ENCODE data around the gene TANGO2.
A peak's percentile ranks its signal among the peaks of the same experiment; 100 is the strongest.

The TANGO2 gene

GRCh38 chr22:19991395-19991644 is 29.6 kb upstream of the TANGO2 start:
- no peak overlapping the region for H4K12ac ChIP-seq (ENCODE audit: low read depth, low read length)
- no peak overlapping the region for H2BK5ac ChIP-seq (ENCODE audit: low read depth, low read length, poor library complexity)
- no peak overlapping the region for H2AK5ac ChIP-seq (ENCODE audit: low read length)
- H3K23ac ChIP-seq (ENCODE audit: low read length) = no peak overlapping the region
- H3K18ac ChIP-seq (ENCODE audit: low read length) = no peak overlapping the region
- H3K4me2 ChIP-seq (ENCODE audit: low read length) = no peak overlapping the region
- H3K36me3 ChIP-seq (ENCODE audit: control insufficient read depth in 1 of 2, insufficient read depth in 2 of 2, low read length in 2 of 2) = no peaks in the 10 kb centered on the region
- no peak overlapping the region for H3K27ac ChIP-seq (ENCODE audit: low read depth, low read length)
- H3K79me2 ChIP-seq (ENCODE audit: control insufficient read depth, insufficient read depth, low read length, poor library complexity) = peaks cover 2% of the 10 kb centered on the region
- H4K8ac ChIP-seq (ENCODE audit: low read depth, low read length) = no peak overlapping the region
- peaks cover 4 to 5% of the 10 kb centered on the region in 2 experiments for H3K4me1 ChIP-seq (ENCODE audit: control insufficient read depth in 1 of 2, insufficient read depth in 2 of 2, low read length in 2 of 2)
- H3K4me3 ChIP-seq (ENCODE audit: low read depth, low read length) = no peak overlapping the region
- no peak overlapping the region for H3K4ac ChIP-seq (ENCODE audit: low read depth, low read length)
- no peak for DNase-seq
- no peak overlapping the region for H3K14ac ChIP-seq (ENCODE audit: low read length)
- no peak overlapping the region for H2BK120ac ChIP-seq (ENCODE audit: insufficient read depth, low read length, poor library complexity)
- H3K27me3 ChIP-seq (ENCODE audit: insufficient read depth, low read length) = no peaks in the 10 kb centered on the region
- H3K9me3 ChIP-seq (ENCODE audit: insufficient read depth, low read depth, low read length) = no peaks in the 10 kb centered on the region
- no peak overlapping the region for H4K91ac ChIP-seq (ENCODE audit: low read depth, low read length)
- H2BK12ac ChIP-seq (ENCODE audit: low read length) = no peak overlapping the region
- H3K9ac ChIP-seq (ENCODE audit: low read length) = no peak overlapping the region
- H3K79me1 ChIP-seq (ENCODE audit: low read length) = no peaks in the 10 kb centered on the region
- no peak overlapping the region for H2AFZ ChIP-seq (ENCODE audit: insufficient read depth, low read length, poor library complexity)

- Histone ChIP-seq H3K9ac (ENCODE audit: low read length) (no peak overlapping the region), H2AK5ac (ENCODE audit: low read length) (no peak overlapping the region), H3K36me3 (ENCODE audit: control insufficient read depth in 1 of 2, insufficient read depth in 2 of 2, low read length in 2 of 2) (no peaks in the 10 kb centered on the region), H2BK12ac (ENCODE audit: low read length) (no peak overlapping the region), H3K27ac (ENCODE audit: low read depth, low read length) (no peak overlapping the region), H3K4ac (ENCODE audit: low read depth, low read length) (no peak overlapping the region), H4K91ac (ENCODE audit: low read depth, low read length) (no peak overlapping the region), H4K8ac (ENCODE audit: low read depth, low read length) (no peak overlapping the region), H2AFZ (ENCODE audit: insufficient read depth, low read length, poor library complexity) (no peak overlapping the region), H3K27me3 (ENCODE audit: insufficient read depth, low read length) (no peaks in the 10 kb centered on the region), H3K79me1 (ENCODE audit: low read length) (no peaks in the 10 kb centered on the region), H3K23ac (ENCODE audit: low read length) (no peak overlapping the region), H3K18ac (ENCODE audit: low read length) (no peak overlapping the region), H3K4me2 (ENCODE audit: low read length) (no peak overlapping the region), H3K4me1 (ENCODE audit: control insufficient read depth in 1 of 2, insufficient read depth in 2 of 2, low read length in 2 of 2) (no peaks in the 10 kb centered on the region), H3K4me3 (ENCODE audit: low read depth, low read length) (no peak overlapping the region), H3K14ac (ENCODE audit: low read length) (no peak overlapping the region), H3K79me2 (ENCODE audit: control insufficient read depth, insufficient read depth, low read length, poor library complexity) (peaks cover under 1% of the 10 kb centered on the region), H4K12ac (ENCODE audit: low read depth, low read length) (no peak overlapping the region), H2BK5ac (ENCODE audit: low read depth, low read length, poor library complexity) (no peak overlapping the region), H2BK120ac (ENCODE audit: insufficient read depth, low read length, poor library complexity) (no peak overlapping the region), H3K9me3 (ENCODE audit: insufficient read depth, low read depth, low read length) (no peaks in the 10 kb centered on the region)
- no CpG with 5 or more reads among the region's 23 CpGs for WGBS (ENCODE audit: extremely low coverage, insufficient coverage, insufficient read length)
- DNase-seq = no peak
Observed at GRCh38 chr22:19991645-19992451, 29.1 kb upstream of the TANGO2 start.

- no peak overlapping the region for H3K4ac ChIP-seq (ENCODE audit: low read depth, low read length)
- no CpG with 5 or more reads among the region's 7 CpGs for WGBS (ENCODE audit: extremely low coverage, insufficient coverage, insufficient read length)
Observed at GRCh38 chr22:19992481-19992911, 28.4 kb upstream of the TANGO2 start.

GRCh38 chr22:19992921-19993355 is 28.0 kb upstream of the TANGO2 start:
- no peak overlapping the region for H2BK120ac ChIP-seq (ENCODE audit: insufficient read depth, low read length, poor library complexity)
- H3K4me3 ChIP-seq (ENCODE audit: low read depth, low read length) = no peak overlapping the region
- H3K9me3 ChIP-seq (ENCODE audit: insufficient read depth, low read depth, low read length) = peaks cover 2% of the 10 kb centered on the region
- no peak overlapping the region for H4K12ac ChIP-seq (ENCODE audit: low read depth, low read length)
- no peak overlapping the region for H3K23ac ChIP-seq (ENCODE audit: low read length)
- no peaks in the 10 kb centered on the region for H3K27me3 ChIP-seq (ENCODE audit: insufficient read depth, low read length)
- H2AK5ac ChIP-seq (ENCODE audit: low read length) = no peak overlapping the region
- H2AFZ ChIP-seq (ENCODE audit: insufficient read depth, low read length, poor library complexity) = no peak overlapping the region
- H3K4me2 ChIP-seq (ENCODE audit: low read length) = no peak overlapping the region
- no peak overlapping the region for H3K4ac ChIP-seq (ENCODE audit: low read depth, low read length)
- DNase-seq = peak in 1 of 2 donors; percentile 35
- H4K91ac ChIP-seq (ENCODE audit: low read depth, low read length) = no peak overlapping the region
- H3K18ac ChIP-seq (ENCODE audit: low read length) = no peak overlapping the region
- no peak overlapping the region for H4K8ac ChIP-seq (ENCODE audit: low read depth, low read length)
- no peaks in the 10 kb centered on the region for H3K36me3 ChIP-seq (ENCODE audit: control insufficient read depth in 1 of 2, insufficient read depth in 2 of 2, low read length in 2 of 2)
- H2BK12ac ChIP-seq (ENCODE audit: low read length) = no peak overlapping the region
- H3K9ac ChIP-seq (ENCODE audit: low read length) = no peak overlapping the region
- no peaks in the 10 kb centered on the region for H3K79me2 ChIP-seq (ENCODE audit: control insufficient read depth, insufficient read depth, low read length, poor library complexity)
- H3K27ac ChIP-seq (ENCODE audit: low read depth, low read length) = no peak overlapping the region
- WGBS (ENCODE audit: extremely low coverage, insufficient coverage, insufficient read length) = no CpG with 5 or more reads among the region's 6 CpGs
- H3K14ac ChIP-seq (ENCODE audit: low read length) = no peak overlapping the region
- H2BK5ac ChIP-seq (ENCODE audit: low read depth, low read length, poor library complexity) = no peak overlapping the region
- H3K4me1 ChIP-seq (ENCODE audit: control insufficient read depth in 1 of 2, insufficient read depth in 2 of 2, low read length in 2 of 2) = no peaks in the 10 kb centered on the region
- H3K79me1 ChIP-seq (ENCODE audit: low read length) = no peaks in the 10 kb centered on the region

More at GRCh38 chr22:19992481-19992911, 28.4 kb upstream of the TANGO2 start:
- H4K91ac ChIP-seq (ENCODE audit: low read depth, low read length) = no peak overlapping the region
- no peak overlapping the region for H3K4me2 ChIP-seq (ENCODE audit: low read length)
- H2BK5ac ChIP-seq (ENCODE audit: low read depth, low read length, poor library complexity) = no peak overlapping the region
- H2AK5ac ChIP-seq (ENCODE audit: low read length) = no peak overlapping the region
- no peaks in the 10 kb centered on the region for H3K79me1 ChIP-seq (ENCODE audit: low read length)
- H3K9me3 ChIP-seq (ENCODE audit: insufficient read depth, low read depth, low read length) = no peaks in the 10 kb centered on the region
- H3K36me3 ChIP-seq (ENCODE audit: control insufficient read depth in 1 of 2, insufficient read depth in 2 of 2, low read length in 2 of 2) = no peaks in the 10 kb centered on the region
- DNase-seq = no peak
- H3K27me3 ChIP-seq (ENCODE audit: insufficient read depth, low read length) = no peaks in the 10 kb centered on the region
- H2BK12ac ChIP-seq (ENCODE audit: low read length) = no peak overlapping the region
- no peak overlapping the region for H2BK120ac ChIP-seq (ENCODE audit: insufficient read depth, low read length, poor library complexity)
- no peaks in the 10 kb centered on the region for H3K4me1 ChIP-seq (ENCODE audit: control insufficient read depth in 1 of 2, insufficient read depth in 2 of 2, low read length in 2 of 2)
- H3K18ac ChIP-seq (ENCODE audit: low read length) = no peak overlapping the region
- H3K14ac ChIP-seq (ENCODE audit: low read length) = no peak overlapping the region
- H4K12ac ChIP-seq (ENCODE audit: low read depth, low read length) = no peak overlapping the region
- no peak overlapping the region for H3K9ac ChIP-seq (ENCODE audit: low read length)
- H3K27ac ChIP-seq (ENCODE audit: low read depth, low read length) = no peak overlapping the region
- H3K4me3 ChIP-seq (ENCODE audit: low read depth, low read length) = no peak overlapping the region
- no peaks in the 10 kb centered on the region for H3K79me2 ChIP-seq (ENCODE audit: control insufficient read depth, insufficient read depth, low read length, poor library complexity)
- H4K8ac ChIP-seq (ENCODE audit: low read depth, low read length) = no peak overlapping the region
- no peak overlapping the region for H3K23ac ChIP-seq (ENCODE audit: low read length)
- H2AFZ ChIP-seq (ENCODE audit: insufficient read depth, low read length, poor library complexity) = no peak overlapping the region
